ENCODE data around the gene ATP11A.

Gene ATP11A

GRCh38 chr13:112728375-112729126 lies 38.7 kb downstream of the ATP11A start:
- ATAC-seq, result no peak
- peaks cover 20% of the 10 kb centered on the region for H3K4me1 Mint-ChIP-seq
- no peaks in the 10 kb centered on the region for H3K9me3 Mint-ChIP-seq
- H3K27ac Mint-ChIP-seq, result no peak overlapping the region
- no peaks in the 10 kb centered on the region for H3K27me3 Mint-ChIP-seq
- no peaks in the 10 kb centered on the region for H3K36me3 Mint-ChIP-seq (ENCODE audit: low read depth)
- DNase-seq, result no peak
- no peak overlapping the region for H3K4me3 Mint-ChIP-seq

- H3K36me3 Mint-ChIP-seq (ENCODE audit: low read depth), result no peaks in the 10 kb centered on the region
- H3K27me3 Mint-ChIP-seq, result no peaks in the 10 kb centered on the region
- DNase-seq (no peak), ATAC-seq (no peak)
- H3K9me3 Mint-ChIP-seq, result no peaks in the 10 kb centered on the region
- H3K4me1 Mint-ChIP-seq, result peaks cover 17% of the 10 kb centered on the region
- H3K4me3 Mint-ChIP-seq, result no peak overlapping the region
- H3K27ac Mint-ChIP-seq, result no peak overlapping the region
These were observed 39.6 kb downstream of the ATP11A start for GRCh38 chr13:112729408-112729807.

GRCh38 chr13:112730157-112730671 lies 40.4 kb downstream of the ATP11A start:
- H3K4me3 Mint-ChIP-seq, result no peak overlapping the region
- no peak for ATAC-seq
- no peaks in the 10 kb centered on the region for H3K9me3 Mint-ChIP-seq
- peaks cover 9% of the 10 kb centered on the region for H3K4me1 Mint-ChIP-seq
- no peak overlapping the region for H3K27ac Mint-ChIP-seq
- H3K36me3 Mint-ChIP-seq (ENCODE audit: low read depth), result no peaks in the 10 kb centered on the region
- H3K27me3 Mint-ChIP-seq, result no peaks in the 10 kb centered on the region
- DNase-seq, result no peak

- Mint-ChIP-seq H3K4me3 (no peak overlapping the region), H3K36me3 (ENCODE audit: low read depth) (no peaks in the 10 kb centered on the region), H3K27me3 (no peaks in the 10 kb centered on the region), H3K4me1 (no peaks in the 10 kb centered on the region), H3K27ac (no peak overlapping the region), H3K9me3 (no peaks in the 10 kb centered on the region)
- ATAC-seq, result no peak
- no peak for DNase-seq
These were observed 42.1 kb downstream of the ATP11A start for GRCh38 chr13:112731667-112732616.

GRCh38 chr13:112732679-112733078 lies 42.8 kb downstream of the ATP11A start:
- Mint-ChIP-seq H3K4me3 (no peak overlapping the region), H3K36me3 (ENCODE audit: low read depth) (no peaks in the 10 kb centered on the region), H3K9me3 (no peaks in the 10 kb centered on the region), H3K27ac (no peak overlapping the region), H3K27me3 (no peaks in the 10 kb centered on the region), H3K4me1 (no peaks in the 10 kb centered on the region)
- no peak for ATAC-seq
- no peak for DNase-seq

- DNase-seq, result no peak
- Mint-ChIP-seq H3K4me3 (no peak overlapping the region), H3K27me3 (no peaks in the 10 kb centered on the region), H3K36me3 (ENCODE audit: low read depth) (no peaks in the 10 kb centered on the region), H3K9me3 (no peaks in the 10 kb centered on the region), H3K27ac (no peak overlapping the region), H3K4me1 (no peaks in the 10 kb centered on the region)
- ATAC-seq, result no peak
These were observed 43.3 kb downstream of the ATP11A start for GRCh38 chr13:112733112-112733511.

- Mint-ChIP-seq H3K36me3 (ENCODE audit: low read depth) (no peaks in the 10 kb centered on the region), H3K4me1 (no peaks in the 10 kb centered on the region), H3K4me3 (no peak overlapping the region), H3K9me3 (no peaks in the 10 kb centered on the region), H3K27ac (no peak overlapping the region), H3K27me3 (no peaks in the 10 kb centered on the region)
- DNase-seq (no peak), ATAC-seq (no peak)
These were observed 44.0 kb downstream of the ATP11A start for GRCh38 chr13:112733661-112734379.

- no peaks in the 10 kb centered on the region for H3K4me1 Mint-ChIP-seq
- H3K36me3 Mint-ChIP-seq (ENCODE audit: low read depth), result no peaks in the 10 kb centered on the region
- H3K27ac Mint-ChIP-seq, result no peak overlapping the region
- ATAC-seq (no peak), DNase-seq (no peak)
- no peaks in the 10 kb centered on the region for H3K9me3 Mint-ChIP-seq
- no peaks in the 10 kb centered on the region for H3K27me3 Mint-ChIP-seq
- no peak overlapping the region for H3K4me3 Mint-ChIP-seq
These were observed 45.1 kb downstream of the ATP11A start for GRCh38 chr13:112734696-112735547.

- Mint-ChIP-seq H3K27me3 (no peaks in the 10 kb centered on the region), H3K4me3 (no peak overlapping the region), H3K36me3 (ENCODE audit: low read depth) (no peaks in the 10 kb centered on the region), H3K4me1 (no peaks in the 10 kb centered on the region), H3K9me3 (no peaks in the 10 kb centered on the region), H3K27ac (no peak overlapping the region)
- DNase-seq (no peak), ATAC-seq (no peak)
These were observed 46.0 kb downstream of the ATP11A start for GRCh38 chr13:112735791-112736190.

GRCh38 chr13:112737294-112737693 lies 47.5 kb downstream of the ATP11A start:
- ATAC-seq, result no peak
- Mint-ChIP-seq H3K4me1 (no peaks in the 10 kb centered on the region), H3K9me3 (no peaks in the 10 kb centered on the region), H3K36me3 (ENCODE audit: low read depth) (no peaks in the 10 kb centered on the region), H3K27me3 (no peaks in the 10 kb centered on the region), H3K4me3 (no peak overlapping the region), H3K27ac (no peak overlapping the region)
- no peak for DNase-seq

GRCh38 chr13:112738606-112739005 lies 48.8 kb downstream of the ATP11A start:
- ATAC-seq, result no peak
- Mint-ChIP-seq H3K27me3 (no peaks in the 10 kb centered on the region), H3K9me3 (no peaks in the 10 kb centered on the region), H3K27ac (no peak overlapping the region), H3K36me3 (ENCODE audit: low read depth) (no peaks in the 10 kb centered on the region), H3K4me1 (no peaks in the 10 kb centered on the region), H3K4me3 (no peak overlapping the region)
- DNase-seq, result no peak

- no peaks in the 10 kb centered on the region for H3K9me3 Mint-ChIP-seq
- no peaks in the 10 kb centered on the region for H3K27me3 Mint-ChIP-seq
- no peaks in the 10 kb centered on the region for H3K36me3 Mint-ChIP-seq (ENCODE audit: low read depth)
- no peak overlapping the region for H3K4me3 Mint-ChIP-seq
- no peak overlapping the region for H3K27ac Mint-ChIP-seq
- H3K4me1 Mint-ChIP-seq, result no peaks in the 10 kb centered on the region
- no peak for ATAC-seq
- no peak for DNase-seq
These were observed 50.8 kb downstream of the ATP11A start for GRCh38 chr13:112740502-112741131.

- Mint-ChIP-seq H3K9me3 (no peaks in the 10 kb centered on the region), H3K4me1 (no peaks in the 10 kb centered on the region)
- DNase-seq, result no peak
These were observed 51.4 kb downstream of the ATP11A start for GRCh38 chr13:112741185-112741755.

More at GRCh38 chr13:112741185-112741755, 51.4 kb downstream of the ATP11A start:
- Mint-ChIP-seq H3K27me3 (no peaks in the 10 kb centered on the region), H3K27ac (no peak overlapping the region), H3K4me3 (no peak overlapping the region), H3K36me3 (ENCODE audit: low read depth) (no peaks in the 10 kb centered on the region)
- ATAC-seq, result peak; percentile 14
